Amniotic epithelial cell (primary cell): ENCODE measurements around the gene PATL1.

Source experiments
- DNase-seq: peaks from one replicate; pipeline ENCODE4 v3.0.0-alpha.2; 2010; ENCODE audit warnings: low read depth

Gene PATL1

DNA sequence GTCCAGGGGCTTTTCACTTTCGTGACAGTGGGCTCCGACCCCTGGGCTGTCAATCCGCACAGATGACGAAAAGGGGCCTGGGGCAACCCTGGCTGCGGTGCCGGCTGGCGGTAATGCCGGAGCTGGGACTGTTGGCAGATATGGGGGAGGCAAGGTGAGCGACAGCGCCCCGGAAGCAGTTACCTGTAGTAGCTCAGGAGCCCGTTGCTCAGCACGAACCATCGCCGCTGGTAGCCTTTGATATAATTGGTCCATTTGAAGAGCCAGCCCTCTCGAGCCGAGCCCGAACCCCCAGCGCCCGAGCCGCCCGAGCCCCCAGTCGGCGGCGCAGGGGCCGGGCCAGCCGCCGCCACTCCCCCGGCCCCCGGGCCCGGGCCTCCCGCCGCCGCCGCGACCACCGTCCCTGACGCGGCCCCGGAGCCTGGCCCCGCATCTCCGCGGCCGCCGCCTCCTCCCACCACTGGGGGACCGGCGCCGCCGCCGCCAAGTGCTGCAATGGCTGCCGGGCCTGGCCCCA lies 53.7 kb downstream of the PATL1 start:
- DNase-seq, result no peak

GRCh38 chr11:59614277-59615119 lies 54.3 kb downstream of the PATL1 start:
- no peak for DNase-seq

DNA sequence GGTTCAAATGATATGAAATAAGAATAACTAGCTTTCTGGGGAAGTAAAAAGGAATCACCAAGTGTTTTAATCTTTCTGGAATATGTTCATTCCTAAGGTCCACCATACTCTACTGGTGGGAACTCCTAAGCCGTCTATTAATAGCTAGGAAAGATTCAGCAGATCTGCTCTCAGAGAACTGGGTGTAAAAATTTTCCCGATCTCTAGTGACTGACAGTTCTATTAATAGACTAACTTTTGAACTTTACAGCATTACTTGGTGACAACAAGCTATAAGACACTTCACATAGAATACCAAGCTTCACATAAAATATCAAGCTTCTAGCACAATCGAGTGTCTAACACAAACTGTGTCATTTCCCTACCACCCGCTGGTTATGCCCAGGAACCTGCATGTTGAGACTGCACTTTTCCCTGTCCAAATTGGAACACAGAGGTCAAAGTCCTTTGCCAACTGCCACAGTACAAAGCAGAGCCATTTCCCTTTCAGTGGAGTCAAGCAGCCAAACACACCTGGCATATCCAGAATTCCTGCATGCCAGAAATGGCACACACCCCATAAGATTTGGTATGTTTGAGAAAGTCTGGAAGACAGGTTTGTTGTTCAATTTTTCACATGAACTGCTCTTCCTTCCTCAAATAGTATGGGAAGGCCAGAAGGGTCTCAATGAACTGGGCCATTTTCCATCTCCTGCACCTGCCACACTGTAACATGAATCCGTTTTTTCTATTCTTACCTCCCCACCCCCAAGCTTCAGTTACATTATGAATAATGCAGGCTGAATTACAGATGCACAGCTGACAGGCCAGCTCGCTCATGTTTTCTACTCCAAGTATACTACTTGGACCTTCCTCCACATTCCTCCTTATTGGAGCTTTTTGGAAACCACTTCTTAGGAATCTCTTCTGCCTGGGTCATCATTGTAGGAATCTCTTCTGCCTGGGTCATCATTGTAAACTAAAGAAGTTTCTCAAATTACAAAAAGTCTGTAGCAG lies 57.0 kb downstream of the PATL1 start:
- DNase-seq, result no peak

DNA sequence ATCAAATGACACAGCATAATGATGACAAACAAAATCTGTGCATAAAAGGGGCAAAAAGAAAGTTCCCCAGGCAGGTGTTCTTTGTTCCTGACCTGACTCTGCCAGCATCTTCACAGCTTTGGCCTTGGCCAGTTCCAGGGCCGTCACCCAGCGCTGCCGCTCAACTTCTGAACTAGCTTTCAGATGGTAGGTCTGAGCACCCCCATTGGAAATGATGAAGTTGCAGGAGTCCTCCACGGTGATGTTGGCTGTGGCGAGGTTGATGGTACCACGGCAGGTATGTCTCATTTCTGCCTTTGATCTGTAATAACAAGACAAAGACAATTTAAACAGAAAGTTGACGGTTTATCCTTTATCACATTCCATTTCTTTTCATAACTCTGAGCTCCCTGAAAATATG lies 58.5 kb downstream of the PATL1 start:
- DNase-seq, result no peak

DNA sequence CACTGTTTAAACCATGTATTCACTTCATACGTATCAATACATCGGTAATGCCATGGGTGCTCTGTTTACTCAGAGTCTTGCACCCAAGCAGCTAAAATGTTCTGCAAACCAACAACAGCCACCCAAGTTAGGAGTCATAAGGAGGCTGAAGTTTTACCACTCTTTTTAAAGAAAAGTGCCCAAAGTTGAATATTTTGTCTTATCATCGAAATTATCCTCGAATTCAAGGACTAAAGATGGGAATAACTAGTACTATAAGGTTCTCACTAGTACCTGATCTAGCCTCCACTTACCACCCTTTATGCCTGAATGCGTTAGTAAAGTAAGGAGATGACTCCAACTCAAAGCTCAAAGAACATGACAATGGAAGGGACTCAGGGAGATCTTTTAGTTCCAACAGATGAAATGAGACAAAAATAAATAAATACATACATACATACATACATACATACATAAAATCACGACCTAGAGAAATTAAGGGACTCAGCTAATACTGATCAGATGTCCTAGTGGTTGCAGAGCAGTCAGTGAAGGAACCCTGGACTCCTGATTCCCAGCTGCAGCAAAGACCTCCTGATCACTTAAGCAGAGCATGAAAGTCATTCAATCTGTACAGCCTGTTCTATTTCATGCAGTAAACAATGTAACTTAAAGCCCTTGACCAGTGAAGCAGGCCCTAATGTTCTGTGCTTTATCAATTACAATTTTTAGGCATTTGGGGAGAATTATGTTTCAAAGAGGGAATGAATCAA lies 61.0 kb downstream of the PATL1 start:
- no peak for DNase-seq

- DNase-seq, result no peak
These were observed 66.4 kb downstream of the PATL1 start for GRCh38 chr11:59602432-59602831.

DNA sequence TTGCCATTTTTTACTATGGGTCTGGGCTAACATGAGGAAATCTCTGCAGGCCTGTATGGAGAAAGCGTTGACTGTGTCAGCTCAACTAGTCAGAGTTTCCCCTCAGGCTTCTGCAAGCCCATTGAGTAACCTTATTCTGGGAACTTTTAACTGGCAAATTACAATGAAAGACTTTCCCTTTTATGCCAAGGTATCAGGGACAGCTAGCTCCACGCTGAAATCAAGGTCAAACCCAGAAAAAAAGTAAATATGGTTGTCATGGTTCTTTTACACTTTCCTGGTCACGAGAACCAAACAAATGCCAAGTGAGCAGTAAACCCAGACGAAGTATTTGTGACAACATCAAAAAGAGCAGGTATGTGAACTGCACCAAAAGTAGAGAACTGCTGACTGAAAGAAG lies 67.0 kb downstream of the PATL1 start:
- DNase-seq, result no peak

- DNase-seq, result no peak
These were observed 68.2 kb downstream of the PATL1 start for GRCh38 chr11:59600636-59601035.

DNA sequence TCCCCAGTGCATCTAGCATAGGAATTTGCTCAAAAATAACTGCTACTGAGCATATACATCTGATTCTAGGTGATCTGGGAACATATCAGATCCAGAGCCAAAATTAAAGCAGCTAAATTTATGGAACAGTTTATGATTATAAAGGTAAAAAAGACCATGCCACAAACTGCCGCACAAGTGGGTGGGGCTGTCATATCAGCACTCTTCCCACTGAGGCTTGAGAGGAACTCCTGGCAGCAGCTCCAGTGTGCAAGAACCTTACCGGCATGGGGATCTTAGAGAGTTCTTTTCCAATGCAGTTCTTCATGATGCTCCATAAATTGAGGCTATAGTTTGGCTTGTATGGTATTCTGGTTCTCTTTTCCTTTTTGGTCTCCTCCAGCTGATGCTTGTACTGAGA lies 68.6 kb downstream of the PATL1 start:
- no peak for DNase-seq

GRCh38 chr11:59598961-59599360 lies 69.9 kb downstream of the PATL1 start:
- no peak for DNase-seq
